ENCODE results near the gene FAM131A. TPM values are rescaled to one million over a fixed set of nuclear protein-coding genes. Genes with fewer than 3 reads are reported as not detected.

Gene FAM131A
- total and polyA plus RNA-seq, 5 experiments from 2014 or later: 0.98 to 9.0 (median 1.8) TPM

DNA sequence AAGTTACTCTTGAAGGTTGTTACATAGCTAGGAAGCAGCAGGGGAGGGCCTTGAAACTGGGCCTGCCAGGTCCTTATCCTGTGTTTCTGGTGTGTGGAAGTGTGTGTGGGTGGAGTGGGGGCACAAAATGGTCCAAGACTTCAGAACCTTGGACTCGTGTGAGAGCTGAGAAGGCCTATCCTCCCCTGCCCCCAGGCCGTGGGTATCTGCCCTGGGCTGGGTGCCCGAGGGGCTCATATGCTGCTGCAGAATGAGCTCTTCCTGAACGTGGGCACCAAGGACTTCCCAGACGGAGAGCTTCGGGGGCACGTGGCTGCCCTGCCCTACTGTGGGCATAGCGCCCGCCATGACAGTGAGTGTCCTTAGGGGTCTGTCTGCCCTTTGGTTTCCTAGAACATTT is 46.9 kb downstream of the FAM131A start:
- Mint-ChIP-seq H3K4me3 (peak overlapping the region in 1 of 10 donors; percentile 41), H3K36me3 (peaks cover 0 to under 1% (median 0%) of the 10 kb centered on the region in 3 donors), H3K4me1 (peaks cover 1 to 11% (median 7%) of the 10 kb centered on the region in 4 donors), H3K27ac (no peak overlapping the region), H3K27me3 (peaks cover 15 to 63% (median 31%) of the 10 kb centered on the region in 5 donors), H3K9me3 (no peaks in the 10 kb centered on the region)
- POLR2A ChIA-PET: no interaction called here
- ATAC-seq (no peak), DNase-seq (no peak)

DNA sequence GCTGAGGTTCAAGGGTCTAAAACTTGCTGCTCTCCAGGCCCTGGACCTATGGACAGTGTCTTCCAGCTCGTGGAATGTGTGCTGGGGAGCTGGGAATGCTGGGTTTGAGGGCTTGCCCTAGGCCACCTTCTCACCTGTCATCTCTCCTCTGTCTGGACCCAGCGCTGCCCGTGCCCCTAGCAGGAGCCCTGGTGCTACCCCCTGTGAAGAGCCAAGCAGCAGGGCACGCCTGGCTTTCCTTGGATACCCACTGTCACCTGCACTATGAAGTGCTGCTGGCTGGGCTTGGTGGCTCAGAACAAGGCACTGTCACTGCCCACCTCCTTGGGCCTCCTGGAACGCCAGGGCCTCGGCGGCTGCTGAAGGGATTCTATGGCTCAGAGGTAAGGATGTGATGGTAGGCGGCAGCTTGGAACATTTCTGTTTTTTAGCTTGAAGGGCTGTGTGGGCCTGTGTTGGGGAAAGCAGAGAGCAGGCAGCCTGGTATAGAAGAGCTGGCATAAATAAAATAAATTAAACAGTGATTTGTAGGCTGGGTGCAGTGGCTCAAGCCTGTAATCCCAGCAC is 47.5 kb downstream of the FAM131A start:
- H3K4me3 Mint-ChIP-seq: no peak overlapping the region

GRCh38 chr3:184386047-184386806 is 48.8 kb downstream of the FAM131A start:
- Mint-ChIP-seq H3K36me3 (no peaks in the 10 kb centered on the region), H3K4me1 (peaks cover 2 to 4% (median 2%) of the 10 kb centered on the region in 4 donors), H3K27me3 (peaks cover 17 to 77% (median 37%) of the 10 kb centered on the region in 5 donors), H3K9me3 (no peaks in the 10 kb centered on the region), H3K4me3 (no peak overlapping the region), H3K27ac (no peak overlapping the region)
- POLR2A ChIA-PET: no interaction called here
- ATAC-seq: no peak
- no peak for DNase-seq

More for the DNA sequence above, 47.5 kb downstream of the FAM131A start:
- Mint-ChIP-seq H3K9me3 (no peaks in the 10 kb centered on the region), H3K36me3 (no peaks in the 10 kb centered on the region), H3K27ac (no peak overlapping the region), H3K4me1 (peaks cover 1 to 9% (median 7%) of the 10 kb centered on the region in 4 donors), H3K27me3 (peaks cover 14 to 65% (median 29%) of the 10 kb centered on the region in 5 donors)
- DNase-seq: no peak
- ATAC-seq: no peak
- POLR2A ChIA-PET: interaction anchor here (0.6 kb wide), 1 partner anchor 69 kb away, joined by 3 read pairs; no protein-coding TSS in a partner anchor

- ATAC-seq: no peak
- no peak for DNase-seq
- Mint-ChIP-seq H3K27ac (no peak overlapping the region), H3K27me3 (peaks cover 15 to 67% (median 35%) of the 10 kb centered on the region in 5 donors), H3K9me3 (no peaks in the 10 kb centered on the region), H3K4me3 (no peak overlapping the region), H3K36me3 (no peaks in the 10 kb centered on the region), H3K4me1 (peaks cover 0 to 3% (median 0%) of the 10 kb centered on the region in 4 donors)
- POLR2A ChIA-PET: no interaction called here
These were observed 49.8 kb downstream of the FAM131A start for GRCh38 chr3:184387174-184387714.

DNA sequence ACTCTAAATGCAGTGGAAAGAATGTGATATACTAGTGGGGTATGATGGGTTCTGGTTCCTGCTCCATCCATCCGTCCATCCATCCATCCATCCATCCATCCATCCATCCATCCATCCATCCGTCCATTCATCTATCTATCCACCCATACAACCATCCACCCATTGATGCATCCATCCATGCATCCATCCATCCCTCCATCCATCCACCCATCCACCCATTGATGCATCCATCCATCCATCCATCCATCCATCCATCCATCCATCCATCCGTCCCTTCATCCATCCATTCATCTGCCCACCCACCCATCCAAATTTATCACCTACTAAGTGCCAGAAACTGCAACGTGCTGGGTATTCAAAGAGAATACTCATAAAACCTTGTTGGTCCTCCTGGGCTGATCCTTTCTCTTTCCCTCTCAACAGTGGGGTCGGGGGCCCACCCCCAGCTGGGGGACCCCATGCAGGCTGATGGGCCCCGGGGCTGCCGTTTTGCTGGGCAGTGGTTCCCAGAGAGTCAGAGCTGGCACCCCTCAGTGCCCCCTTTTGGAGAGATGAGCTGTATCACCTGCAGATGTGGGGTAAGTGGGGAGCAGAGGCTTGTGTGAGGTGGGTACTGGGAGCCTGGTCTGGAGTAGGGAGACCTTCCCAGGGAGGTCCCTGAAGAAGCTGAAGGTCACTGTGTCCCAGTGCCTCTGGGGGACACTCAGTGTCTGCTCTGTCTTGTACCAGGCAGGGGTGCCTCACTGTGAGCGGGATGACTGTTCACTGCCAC is 51.0 kb downstream of the FAM131A start:
- no peak overlapping the region for H3K27ac Mint-ChIP-seq
- H3K9me3 Mint-ChIP-seq: no peaks in the 10 kb centered on the region
- DNase-seq (no peak), ATAC-seq (no peak)
- H3K27me3 Mint-ChIP-seq: peaks cover 14 to 56% (median 30%) of the 10 kb centered on the region in 5 donors
- POLR2A ChIA-PET: no interaction called here
- H3K36me3 Mint-ChIP-seq: no peaks in the 10 kb centered on the region
- no peak overlapping the region for H3K4me3 Mint-ChIP-seq
- H3K4me1 Mint-ChIP-seq: peaks cover 0 to 1% (median 0%) of the 10 kb centered on the region in 4 donors

DNA sequence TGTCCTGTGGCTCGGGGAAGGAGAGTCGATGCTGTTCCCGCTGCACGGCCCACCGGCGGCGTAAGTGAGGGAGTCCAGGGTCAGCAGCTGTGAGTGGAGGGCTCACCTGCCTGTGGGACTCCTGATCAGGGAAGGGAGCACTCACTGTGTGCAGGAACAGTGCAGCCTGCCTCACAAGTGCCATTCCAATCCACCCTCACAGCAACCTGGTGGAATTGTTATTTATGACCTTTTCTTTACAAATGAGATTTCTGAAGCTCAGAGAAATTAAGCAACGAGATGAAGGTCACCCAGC is 51.5 kb downstream of the FAM131A start:
- Mint-ChIP-seq H3K4me3 (no peak overlapping the region), H3K4me1 (peaks cover 0 to 1% (median 0%) of the 10 kb centered on the region in 4 donors), H3K9me3 (no peaks in the 10 kb centered on the region), H3K27me3 (peaks cover 14 to 51% (median 29%) of the 10 kb centered on the region in 5 donors), H3K27ac (no peak overlapping the region), H3K36me3 (no peaks in the 10 kb centered on the region)
- DNase-seq (no peak), ATAC-seq (no peak)
- POLR2A ChIA-PET: no interaction called here

DNA sequence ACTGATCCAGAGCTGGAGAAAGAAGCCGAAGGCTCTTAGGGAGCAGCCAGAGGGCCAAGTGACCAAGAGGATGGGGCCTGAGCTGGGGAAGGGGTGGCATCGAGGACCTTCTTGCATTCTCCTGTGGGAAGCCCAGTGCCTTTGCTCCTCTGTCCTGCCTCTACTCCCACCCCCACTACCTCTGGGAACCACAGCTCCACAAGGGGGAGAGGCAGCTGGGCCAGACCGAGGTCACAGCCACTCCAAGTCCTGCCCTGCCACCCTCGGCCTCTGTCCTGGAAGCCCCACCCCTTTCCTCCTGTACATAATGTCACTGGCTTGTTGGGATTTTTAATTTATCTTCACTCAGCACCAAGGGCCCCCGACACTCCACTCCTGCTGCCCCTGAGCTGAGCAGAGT is 52.0 kb downstream of the FAM131A start:
- Mint-ChIP-seq H3K4me3 (no peak overlapping the region), H3K27ac (peak overlapping the region in 2 of 10 donors; percentile 29 to 66), H3K4me1 (peaks cover 0 to 1% (median 0%) of the 10 kb centered on the region in 4 donors), H3K36me3 (no peaks in the 10 kb centered on the region), H3K9me3 (no peaks in the 10 kb centered on the region), H3K27me3 (peaks cover 9 to 46% (median 24%) of the 10 kb centered on the region in 5 donors)
- no peak for ATAC-seq
- POLR2A ChIA-PET: no interaction called here
- no peak for DNase-seq

GRCh38 chr3:184389935-184390528 is 52.6 kb downstream of the FAM131A start:
- Mint-ChIP-seq H3K9me3 (no peaks in the 10 kb centered on the region), H3K27me3 (peaks cover 7 to 39% (median 18%) of the 10 kb centered on the region in 5 donors), H3K4me3 (no peak overlapping the region), H3K4me1 (peaks cover 0 to 1% (median 0%) of the 10 kb centered on the region in 4 donors), H3K27ac (peak overlapping the region in 3 of 10 donors; percentile 29 to 76 (median 66)), H3K36me3 (no peaks in the 10 kb centered on the region)
- no peak for DNase-seq
- POLR2A ChIA-PET: no interaction called here
- ATAC-seq: no peak

DNA sequence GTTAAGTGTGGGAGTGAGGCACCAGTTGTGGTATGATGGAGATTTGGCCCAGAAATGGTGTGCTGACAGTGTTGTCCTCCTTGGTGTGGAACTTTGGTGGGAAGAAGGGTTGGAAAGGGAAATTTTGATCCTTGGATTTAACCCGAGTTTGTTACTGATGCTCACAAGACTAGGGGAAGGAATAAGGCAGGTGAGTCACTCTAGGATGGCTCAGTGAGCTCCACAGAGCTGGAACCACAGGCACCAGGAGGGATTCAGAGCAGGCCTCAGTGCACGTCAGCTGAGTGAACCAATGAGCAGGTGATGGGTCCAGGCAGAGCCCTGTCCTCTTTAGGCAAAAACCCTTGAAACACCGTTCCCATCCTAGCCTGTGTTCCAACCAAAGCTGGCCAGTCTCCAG is 53.9 kb downstream of the FAM131A start:
- Mint-ChIP-seq H3K36me3 (no peaks in the 10 kb centered on the region), H3K9me3 (no peaks in the 10 kb centered on the region), H3K27ac (no peak overlapping the region), H3K27me3 (peaks cover 4 to 28% (median 13%) of the 10 kb centered on the region in 5 donors), H3K4me1 (peaks cover 0 to 1% (median 0%) of the 10 kb centered on the region in 4 donors), H3K4me3 (no peak overlapping the region)
- ATAC-seq: no peak
- no peak for DNase-seq
- POLR2A ChIA-PET: no interaction called here

DNA sequence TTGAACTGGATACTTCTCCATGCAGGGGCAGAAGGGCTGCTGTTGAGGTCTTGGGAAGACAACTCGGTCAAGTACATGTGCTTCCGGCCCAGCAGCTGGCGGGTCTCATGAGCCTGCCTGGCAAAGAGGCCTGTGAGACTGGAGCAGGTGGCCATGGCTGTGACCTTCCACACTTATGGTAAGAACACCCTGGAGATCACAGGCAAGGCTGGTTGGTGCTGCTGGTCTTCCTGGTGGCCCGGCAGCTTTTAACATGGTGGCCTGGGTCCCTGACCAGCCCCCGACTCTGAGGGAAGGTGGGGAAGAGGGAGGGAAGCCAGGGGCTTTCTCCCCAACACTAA is 57.9 kb downstream of the FAM131A start:
- ATAC-seq: no peak
- POLR2A ChIA-PET: no interaction called here

More for the DNA sequence above, 57.9 kb downstream of the FAM131A start:
- H3K4me1 Mint-ChIP-seq: peaks cover 0 to 1% (median 0%) of the 10 kb centered on the region in 4 donors
- H3K36me3 Mint-ChIP-seq: no peaks in the 10 kb centered on the region
- no peak for DNase-seq
- peaks cover 7 to 25% (median 8%) of the 10 kb centered on the region in 5 donors for H3K27me3 Mint-ChIP-seq
- no peak overlapping the region for H3K27ac Mint-ChIP-seq
- no peak overlapping the region for H3K4me3 Mint-ChIP-seq
- H3K9me3 Mint-ChIP-seq: no peaks in the 10 kb centered on the region

Measured in naive thymus-derived CD8-positive, alpha-beta T cell (primary cell).